Gastrocnemius medialis (tissue), 4 donors: Measurements from ENCODE around the gene LARP4B. TPM values are rescaled to one million over a fixed set of nuclear protein-coding genes. Genes with fewer than 3 reads are reported as not detected.
A peak's percentile ranks its signal among the peaks of the same experiment; 100 is the strongest.

Experiments used
- ATAC-seq, 2 donors: fragments of 150-250 bp; one replicate each; pipeline ENCODE4 v1.9.1; 2016
- DNase-seq, 2 donors: peaks; one replicate each; pipeline ENCODE4 v3.0.0-alpha.2; 2019
- H3K27ac ChIP-seq, 4 donors: fragments of 200-600 bp; sonication (generic); 1 replicate in 1 of 4; 2 replicates in 3 of 4; pipeline ENCODE4 v1.5.1; 2016 to 2018; ENCODE audit warnings: mild to moderate bottlenecking in 2 of 4, moderate library complexity in 1 of 4
- H3K27me3 ChIP-seq, 3 donors: fragments of 200-600 bp; sonication (generic) in 2 of 3; 1 replicate in 1 of 3; 2 replicates in 2 of 3; pipeline versions ENCODE4 v1.5.1 to v1.6.0; 2016 to 2019; ENCODE audit warnings: mild to moderate bottlenecking in 1 of 3, moderate library complexity in 1 of 3
- H3K36me3 ChIP-seq, 2 donors: fragments of 200-600 bp; sonication (generic) in 1 of 2; one replicate each; pipeline ENCODE4 v1.5.1; 2017 to 2018
- H3K4me1 ChIP-seq, 2 donors: fragments of 200-600 bp; sonication (generic) in 1 of 2; one replicate each; pipeline ENCODE4 v1.5.1; 2016 to 2017; ENCODE audit warnings: mild to moderate bottlenecking in 2 of 2
- H3K4me3 ChIP-seq, 4 donors: fragments of 200-600 bp; sonication (generic) in 3 of 4; 1 replicate in 1 of 4; 2 replicates in 3 of 4; pipeline ENCODE4 v1.5.1; 2016 to 2019; ENCODE audit warnings: mild to moderate bottlenecking in 2 of 4
- H3K9me3 ChIP-seq, 3 donors: fragments of 200-600 bp; sonication (generic) in 2 of 3; 1 replicate in 1 of 3; 2 replicates in 2 of 3; pipeline ENCODE4 v1.5.1; 2016 to 2019
- CTCF ChIP-seq, 5 experiments: fragments of 450-650 bp in 3 of 5; fragments of 200-600 bp in 2 of 5; sonication (generic) in 2 of 5; IDR thresholded peaks in 4 of 5; conservative IDR thresholded peaks in 1 of 5; 1 replicate in 4 of 5; 2 replicates in 1 of 5; pipeline ENCODE4 v1.5.1; 2016 to 2019; ENCODE audit warnings: antibody characterized with exemption in 5 of 5, mild to moderate bottlenecking in 3 of 5, moderate library complexity in 3 of 5
- POLR2A ChIP-seq, 2 donors: fragments of 450-650 bp; IDR thresholded peaks; one replicate each; pipeline ENCODE4 v1.6.1; 2017; ENCODE audit warnings: antibody characterized with exemption in 2 of 2, mild to moderate bottlenecking in 2 of 2, moderate library complexity in 2 of 2
- in situ Hi-C, 4 donors: fragments of 200-750 bp; cut with MboI; loops; one replicate each; pipeline versions ENCODE4 v1.15.0 to v1.8.0; 2017; ENCODE audit warnings: low sequenced_read_pairs in 4 of 4
- intact Hi-C: fragments of 100-400 bp; cut with DNase I; formaldehyde crosslinking; loops from one replicate; pipeline ENCODE4 v1.15.1; 2023; ENCODE audit warnings: low total_unique reads
- total RNA-seq, 4 donors: library from RNA; depleted of rRNA; stranded (reverse); fragments of >200 nt; gene quantifications; one replicate each; pipeline versions ENCODE4 v1.1.0 to v1.2.3, GENCODE V29; 2016

The LARP4B gene
- total RNA-seq, result 10 to 100 TPM; 29.7 to 45.6 (median 40.0) TPM

- peak; percentile 88 to 90 for TF ChIP-seq POLR2A (IDR thresholded peaks at IDR 0.05)
- no peak for TF ChIP-seq CTCF (IDR thresholded peaks at IDR 0.05 in 4 of 5, conservative IDR thresholded peaks at IDR 0.05 in 1 of 5)
- peak; percentile 92 to 93 for ATAC-seq
- intact Hi-C loops (loop anchor here (1.0 to 5.0 kb wide), 5 partner anchors 57 to 244 kb away; partner anchors contain the start of genes DIP2C, GTPBP4, IDI1 and WDR37), in situ Hi-C loops (loop anchor here in 1 of 4 donors (10.0 kb wide), 2 partner anchors 53 to 123 kb away; partner anchors contain the start of genes GTPBP4 and WDR37)
- peak within 1 kb of the TSS; percentile 96 to 100 (median 98) for H3K27ac ChIP-seq
- no peaks in the 10 kb centered on the region for H3K36me3 ChIP-seq
- no peaks in the 10 kb centered on the region for H3K9me3 ChIP-seq
- DNase-seq, result peak; percentile 93 to 97
- no peaks in the 10 kb centered on the region for H3K27me3 ChIP-seq
- peak within 1 kb of the TSS; percentile 75 to 95 (median 82) for H3K4me3 ChIP-seq
- H3K4me1 ChIP-seq, result peaks cover 38 to 46% of the 10 kb centered on the region in 2 donors
Observed at GRCh38 chr10:931326-932318, at the start of gene LARP4B. Gene LARP4B, minus strand, starts transcription at chr10:931705. Its CDS starts 45,984 bp downstream, at chr10:885721.

GRCh38 chr10:980468-981093, 49.1 kb upstream of the LARP4B start:
- Histone ChIP-seq H3K27ac (no peak overlapping the region), H3K9me3 (no peaks in the 10 kb centered on the region), H3K27me3 (no peaks in the 10 kb centered on the region), H3K4me1 (peaks cover 0 to 8% of the 10 kb centered on the region in 2 donors), H3K36me3 (no peaks in the 10 kb centered on the region), H3K4me3 (no peak overlapping the region)
- no peak for ATAC-seq
- in situ Hi-C loops (loop anchor here in 1 of 4 donors (5.0 to 10.0 kb wide), 2 partner anchors 46 to 82 kb away; partner anchors contain the start of gene LARP4B), intact Hi-C loops (no loop called here)
- no peak for TF ChIP-seq POLR2A (IDR thresholded peaks at IDR 0.05)
- no peak for TF ChIP-seq CTCF (IDR thresholded peaks at IDR 0.05 in 4 of 5, conservative IDR thresholded peaks at IDR 0.05 in 1 of 5)
- DNase-seq, result no peak

GRCh38 chr10:978826-979421, 47.4 kb upstream of the LARP4B start:
- Histone ChIP-seq H3K27me3 (no peaks in the 10 kb centered on the region), H3K4me1 (no peaks in the 10 kb centered on the region), H3K27ac (no peak overlapping the region), H3K9me3 (no peaks in the 10 kb centered on the region), H3K4me3 (no peak overlapping the region), H3K36me3 (no peaks in the 10 kb centered on the region)
- no peak for DNase-seq
- intact Hi-C loops (no loop called here), in situ Hi-C loops (no loop called here)
- no peak for ATAC-seq
- TF ChIP-seq CTCF (IDR thresholded peaks at IDR 0.05 in 4 of 5, conservative IDR thresholded peaks at IDR 0.05 in 1 of 5), result no peak
- TF ChIP-seq POLR2A (IDR thresholded peaks at IDR 0.05), result no peak

- no peaks in the 10 kb centered on the region for H3K36me3 ChIP-seq
- in situ Hi-C loops (no loop called here), intact Hi-C loops (no loop called here)
- H3K9me3 ChIP-seq, result no peaks in the 10 kb centered on the region
- H3K4me1 ChIP-seq, result no peaks in the 10 kb centered on the region
- DNase-seq (no peak), ATAC-seq (no peak)
- H3K27me3 ChIP-seq, result no peaks in the 10 kb centered on the region
- no peak for TF ChIP-seq POLR2A (IDR thresholded peaks at IDR 0.05)
- no peak for TF ChIP-seq CTCF (IDR thresholded peaks at IDR 0.05 in 4 of 5, conservative IDR thresholded peaks at IDR 0.05 in 1 of 5)
- no peak overlapping the region for H3K27ac ChIP-seq
- no peak overlapping the region for H3K4me3 ChIP-seq
Observed at GRCh38 chr10:976316-976715, 44.8 kb upstream of the LARP4B start.
